ENCODE results near the gene LMTK2. TPM values are rescaled to one million over a fixed set of nuclear protein-coding genes. Genes with fewer than 3 reads are reported as not detected.

Gene LMTK2
- total RNA-seq, 4 donors from 2014 or later: 10.4 to 14.4 (median 12.3) TPM

DNA sequence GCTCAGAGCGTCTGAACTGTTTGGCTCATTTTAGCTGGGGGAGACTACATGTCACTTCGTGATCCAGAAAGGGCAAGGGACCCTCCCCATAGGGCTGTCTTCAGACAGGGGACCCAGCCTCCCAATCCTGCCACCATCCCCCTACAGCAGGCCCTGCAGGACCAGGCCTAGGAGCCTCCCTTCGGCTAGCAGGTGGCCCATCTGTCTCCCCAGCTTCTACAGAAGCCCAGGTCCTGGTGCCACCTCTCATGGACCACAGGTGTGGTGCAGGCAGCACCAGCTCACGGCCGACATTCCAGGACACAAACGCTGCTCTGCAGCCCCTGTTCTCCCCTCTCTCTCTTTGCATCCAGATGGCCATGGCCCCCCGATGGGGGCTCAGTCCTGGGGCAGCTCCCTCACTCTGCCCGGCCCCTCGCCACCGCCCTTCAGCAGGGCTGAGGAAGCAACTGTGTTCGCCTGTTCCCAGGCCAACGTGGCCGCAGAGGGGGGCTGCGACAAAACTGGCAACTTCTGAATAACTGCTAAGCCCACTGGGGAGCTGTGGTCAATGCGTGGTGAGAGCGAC is 135.1 kb downstream of the LMTK2 start:
- H3K36me3 ChIP-seq: peaks cover 0 to 91% (median 11%) of the 10 kb centered on the region in 3 donors
- H3K4me1 ChIP-seq: peaks cover 0 to 7% (median 0%) of the 10 kb centered on the region in 4 donors
- H3K9me3 ChIP-seq: no peaks in the 10 kb centered on the region
- no peak for DNase-seq (ENCODE audit: low spot score in 2 of 2)
- no peak for TF ChIP-seq POLR2A (IDR thresholded peaks at IDR 0.05)
- TF ChIP-seq, protein P1, sequence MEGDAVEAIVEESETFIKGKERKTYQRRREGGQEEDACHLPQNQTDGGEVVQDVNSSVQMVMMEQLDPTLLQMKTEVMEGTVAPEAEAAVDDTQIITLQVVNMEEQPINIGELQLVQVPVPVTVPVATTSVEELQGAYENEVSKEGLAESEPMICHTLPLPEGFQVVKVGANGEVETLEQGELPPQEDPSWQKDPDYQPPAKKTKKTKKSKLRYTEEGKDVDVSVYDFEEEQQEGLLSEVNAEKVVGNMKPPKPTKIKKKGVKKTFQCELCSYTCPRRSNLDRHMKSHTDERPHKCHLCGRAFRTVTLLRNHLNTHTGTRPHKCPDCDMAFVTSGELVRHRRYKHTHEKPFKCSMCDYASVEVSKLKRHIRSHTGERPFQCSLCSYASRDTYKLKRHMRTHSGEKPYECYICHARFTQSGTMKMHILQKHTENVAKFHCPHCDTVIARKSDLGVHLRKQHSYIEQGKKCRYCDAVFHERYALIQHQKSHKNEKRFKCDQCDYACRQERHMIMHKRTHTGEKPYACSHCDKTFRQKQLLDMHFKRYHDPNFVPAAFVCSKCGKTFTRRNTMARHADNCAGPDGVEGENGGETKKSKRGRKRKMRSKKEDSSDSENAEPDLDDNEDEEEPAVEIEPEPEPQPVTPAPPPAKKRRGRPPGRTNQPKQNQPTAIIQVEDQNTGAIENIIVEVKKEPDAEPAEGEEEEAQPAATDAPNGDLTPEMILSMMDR (IDR thresholded peaks at IDR 0.05): no peak
- TF ChIP-seq EP300 (IDR thresholded peaks at IDR 0.05): no peak
- H3K4me3 ChIP-seq: no peak overlapping the region
- no peaks in the 10 kb centered on the region for H3K27me3 ChIP-seq
- H3K27ac ChIP-seq: peak overlapping the region in 2 of 4 donors; percentile 43 to 59
- 76 to 83% methylated on average over 14 to 16 of the region's 16 CpGs for WGBS, 2 donors

DNA sequence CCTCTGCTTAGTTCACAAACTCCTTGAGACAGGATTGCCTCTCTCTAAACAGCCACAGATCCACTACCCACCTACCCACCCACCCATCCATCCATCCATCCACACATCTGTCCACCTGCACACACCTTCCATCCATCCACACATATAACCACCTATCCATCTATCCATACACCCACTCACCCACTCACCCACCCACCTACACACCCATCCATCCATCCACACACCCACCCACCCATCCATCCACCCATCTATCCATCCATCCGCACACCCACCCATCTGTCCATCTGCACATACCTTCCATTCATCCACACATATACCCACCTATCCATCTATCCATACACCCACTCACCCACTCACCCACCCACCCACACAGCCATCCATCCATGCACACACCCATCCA is 135.7 kb downstream of the LMTK2 start:
- DNase-seq (ENCODE audit: low spot score in 2 of 2): no peak
- Histone ChIP-seq H3K9me3 (no peaks in the 10 kb centered on the region), H3K27ac (no peak overlapping the region), H3K4me3 (no peak overlapping the region), H3K4me1 (peaks cover 0 to 7% (median 0%) of the 10 kb centered on the region in 4 donors), H3K36me3 (peaks cover 0 to 90% (median 11%) of the 10 kb centered on the region in 3 donors), H3K27me3 (no peaks in the 10 kb centered on the region)
- TF ChIP-seq EP300 (IDR thresholded peaks at IDR 0.05) (no peak), POLR2A (IDR thresholded peaks at IDR 0.05) (no peak)
- TF ChIP-seq, protein P1 (IDR thresholded peaks at IDR 0.05): no peak
- 91 to 95% methylated on average over 1 of the region's 1 CpG for WGBS, 2 donors

GRCh38 chr7:98242934-98243333 is 136.3 kb downstream of the LMTK2 start:
- H3K4me1 ChIP-seq: peaks cover 0 to 7% (median 0%) of the 10 kb centered on the region in 4 donors
- no peak overlapping the region for H3K4me3 ChIP-seq
- H3K9me3 ChIP-seq: no peaks in the 10 kb centered on the region
- peak overlapping the region in 1 of 4 donors; percentile 79 for H3K27ac ChIP-seq
- TF ChIP-seq EP300 (IDR thresholded peaks at IDR 0.05): no peak
- no peaks in the 10 kb centered on the region for H3K27me3 ChIP-seq
- WGBS, 2 donors: 85 to 86% methylated on average over 2 to 4 of the region's 4 CpGs
- H3K36me3 ChIP-seq: peaks cover 0 to 90% (median 8%) of the 10 kb centered on the region in 3 donors
- no peak for DNase-seq (ENCODE audit: low spot score in 2 of 2)

- Histone ChIP-seq H3K27ac (peak overlapping the region in 2 of 4 donors; percentile 67 to 79), H3K36me3 (peaks cover 0 to 77% (median 0%) of the 10 kb centered on the region in 3 donors), H3K27me3 (no peaks in the 10 kb centered on the region), H3K4me3 (peak overlapping the region in 1 of 4 donors; percentile 26), H3K4me1 (peaks cover 0 to 18% (median 0%) of the 10 kb centered on the region in 4 donors), H3K9me3 (no peaks in the 10 kb centered on the region)
- DNase-seq (ENCODE audit: low spot score in 2 of 2): no peak
- TF ChIP-seq EP300 (IDR thresholded peaks at IDR 0.05) (peak in 1 of 2 donors; percentile 23), POLR2A (IDR thresholded peaks at IDR 0.05) (no peak)
- TF ChIP-seq, protein P1 (IDR thresholded peaks at IDR 0.05): no peak
- 56 to 82% methylated on average over 9 to 14 of the region's 14 CpGs for WGBS, 2 donors
Measured at GRCh38 chr7:98244871-98245270, 138.2 kb downstream of the LMTK2 start.

DNA sequence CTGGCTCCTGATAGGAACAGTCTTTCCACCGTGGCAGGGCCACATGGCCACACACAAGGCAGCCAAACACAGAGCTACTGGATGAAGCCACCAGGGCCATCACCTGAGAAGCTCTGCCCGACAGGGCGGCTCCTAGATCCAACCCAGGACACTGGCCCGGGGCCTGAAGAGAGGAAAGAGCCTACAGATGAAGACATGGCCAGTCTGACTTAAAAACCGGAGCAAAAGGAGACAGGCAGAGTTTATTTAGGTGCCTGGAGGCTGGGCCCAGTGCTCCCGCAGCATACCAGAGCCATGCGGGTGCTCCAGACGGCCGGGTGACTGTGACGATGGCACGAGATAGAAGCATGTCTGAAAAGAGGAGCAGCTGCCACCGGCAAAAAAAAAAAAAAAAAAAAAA is 141.5 kb downstream of the LMTK2 start:
- no peak for DNase-seq (ENCODE audit: low spot score in 2 of 2)
- H3K4me3 ChIP-seq: no peak overlapping the region
- H3K36me3 ChIP-seq: peaks cover 0 to 50% (median 0%) of the 10 kb centered on the region in 3 donors
- H3K27me3 ChIP-seq: no peaks in the 10 kb centered on the region
- WGBS, 2 donors: 94 to 97% methylated on average over 10 to 11 of the region's 12 CpGs
- H3K4me1 ChIP-seq: peaks cover 0 to 43% (median 17%) of the 10 kb centered on the region in 4 donors
- TF ChIP-seq, protein P1 (IDR thresholded peaks at IDR 0.05): no peak
- TF ChIP-seq EP300 (IDR thresholded peaks at IDR 0.05): no peak
- TF ChIP-seq POLR2A (IDR thresholded peaks at IDR 0.05): no peak
- no peak overlapping the region for H3K27ac ChIP-seq
- H3K9me3 ChIP-seq: no peaks in the 10 kb centered on the region
